GM19099 (cell line): ENCODE results near the gene APPL2.

Experiments
- POLR2A ChIP-seq: IDR thresholded peaks from 3 replicates; pipeline ENCODE4 v1.6.1; 2011; ENCODE audit warnings: low read depth; ENCODE audit not compliant: insufficient read length; ENCODE audit errors: extremely low read depth

APPL2 gene

GRCh38 chr12:105235732-105236476 is at the start of gene APPL2:
Gene APPL2, minus strand, starts transcription at chr12:105236174. Its CDS starts 162 bp downstream, at chr12:105236012.
- TF ChIP-seq POLR2A, result peak; percentile 89

- TF ChIP-seq POLR2A, result no peak
Measured at GRCh38 chr12:105285378-105285777, 49.4 kb upstream of the APPL2 start.

- TF ChIP-seq POLR2A, result no peak
Measured at GRCh38 chr12:105281694-105282049, 45.7 kb upstream of the APPL2 start.

- no peak for TF ChIP-seq POLR2A
Measured at GRCh38 chr12:105280966-105281693, 45.2 kb upstream of the APPL2 start.

- TF ChIP-seq POLR2A, result no peak
Measured at GRCh38 chr12:105279460-105280056, 43.6 kb upstream of the APPL2 start.

GRCh38 chr12:105278043-105278697 is 42.2 kb upstream of the APPL2 start:
- TF ChIP-seq POLR2A, result no peak

GRCh38 chr12:105275997-105276733 is 40.2 kb upstream of the APPL2 start:
- TF ChIP-seq POLR2A, result no peak

GRCh38 chr12:105274571-105274970 is 38.6 kb upstream of the APPL2 start:
- TF ChIP-seq POLR2A, result no peak

GRCh38 chr12:105273601-105274000 is 37.6 kb upstream of the APPL2 start:
- TF ChIP-seq POLR2A, result no peak

GRCh38 chr12:105272814-105273416 is 36.9 kb upstream of the APPL2 start:
- no peak for TF ChIP-seq POLR2A

- TF ChIP-seq POLR2A, result no peak
Measured at GRCh38 chr12:105272152-105272551, 36.2 kb upstream of the APPL2 start.

- TF ChIP-seq POLR2A, result no peak
Measured at GRCh38 chr12:105271364-105271763, 35.4 kb upstream of the APPL2 start.

GRCh38 chr12:105270671-105271255 is 34.8 kb upstream of the APPL2 start:
- no peak for TF ChIP-seq POLR2A

- no peak for TF ChIP-seq POLR2A
Measured at GRCh38 chr12:105267711-105268110, 31.7 kb upstream of the APPL2 start.
